Right lobe of liver (tissue), 6 donors: ENCODE results near the gene GATA2. TPM values are rescaled to one million over a fixed set of nuclear protein-coding genes. Genes with fewer than 3 reads are reported as not detected.

Experiments used
- ATAC-seq, 4 donors: fragments of 200-7000 bp; cut with Tn5 transposase; one replicate each; pipeline ENCODE4 v1.9.1; 2020; ENCODE audit warnings: mild to moderate bottlenecking in 4 of 4, moderate library complexity in 4 of 4
- DNase-seq, 3 donors: peaks; one replicate each; pipeline ENCODE4 v3.0.0-alpha.2; 2020
- H3K27ac ChIP-seq, 3 donors: fragments of 200-600 bp; one replicate each; pipeline ENCODE4 v1.8.0; 2022
- H3K27me3 ChIP-seq, 2 donors: fragments of 200-600 bp; one replicate each; pipeline ENCODE4 v1.8.0; 2022
- H3K36me3 ChIP-seq, 4 donors: fragments of 200-600 bp; sonication (generic) in 1 of 4; one replicate each; pipeline versions ENCODE4 v1.5.1 to v1.8.0; 2017 to 2022; ENCODE audit warnings: control low read depth in 1 of 4
- H3K4me1 ChIP-seq, 4 donors: fragments of 200-600 bp; sonication (generic) in 1 of 4; one replicate each; pipeline versions ENCODE4 v1.5.1 to v1.8.0; 2017 to 2022; ENCODE audit warnings: control low read depth in 1 of 4
- H3K4me3 ChIP-seq, 3 donors: fragments of 200-600 bp; one replicate each; pipeline ENCODE4 v1.8.0; 2022
- H3K9me3 ChIP-seq, 4 donors: fragments of 200-600 bp; sonication (generic) in 1 of 4; one replicate each; pipeline versions ENCODE4 v1.5.1 to v1.8.0; 2017 to 2022; ENCODE audit warnings: control low read depth in 1 of 4
- POLR2A ChIP-seq: fragments of 450-650 bp; IDR thresholded peaks from one replicate; pipeline ENCODE4 v1.6.1; 2017; ENCODE audit warnings: antibody characterized with exemption, mild to moderate bottlenecking
- WGBS: methylation state at CpG from one replicate; pipeline ENCODE4 v1.1.6; 2018; ENCODE audit warnings: low coverage, low lambda C conversion rate; ENCODE audit not compliant: insufficient coverage; ENCODE audit errors: missing lambda C conversion rate; 5-methylcytosine and 5-hydroxymethylcytosine counted together
- intact Hi-C, 2 donors: fragments of 100-400 bp; cut with DNase I; formaldehyde crosslinking; loops; one replicate each; pipeline versions ENCODE4 v1.11.2 to v1.14.1; 2022
- total RNA-seq, 6 experiments: library from RNA; depleted of rRNA in 2 of 6; stranded (reverse); fragments of >200 nt in 2 of 6; fragmentation: NEBNext Ultra II Directional in 3 of 6; extraction: Animal tissue kit (Norgen Biotek cat#: 25700) in 3 of 6; gene quantifications; one replicate each; pipeline versions ENCODE4 v1.1.0 to v1.2.4, GENCODE V29; 2016 to 2023
- TF ChIP-seq, protein P1 (sequence below), 4 donors: fragments of 200-600 bp in 3 of 4; fragments of 450-650 bp in 1 of 4; IDR thresholded peaks; one replicate each; pipeline versions ENCODE4 v1.5.1 to v1.8.0; 2016 to 2022; ENCODE audit warnings: antibody characterized with exemption in 4 of 4, mild to moderate bottlenecking in 2 of 4
- donor health status: DM: no; HTN: yes; CAD: no.
- donor health status: DM: no; HTN: no; CAD: no.
- donor health status: DM: no; HTN: no; CAD: no.
- donor health status: DM: no; HTN: yes; CAD: no.
- donor health status: DM: no; HTN: yes; CAD: no.

GATA2 gene
- total RNA-seq, 6 experiments from 2014 or later = 0.60 to 1.3 (median 0.76) TPM

- H3K9me3 ChIP-seq = no peaks in the 10 kb centered on the region
- ATAC-seq = no peak
- no peak for TF ChIP-seq POLR2A
- TF ChIP-seq, protein P1, sequence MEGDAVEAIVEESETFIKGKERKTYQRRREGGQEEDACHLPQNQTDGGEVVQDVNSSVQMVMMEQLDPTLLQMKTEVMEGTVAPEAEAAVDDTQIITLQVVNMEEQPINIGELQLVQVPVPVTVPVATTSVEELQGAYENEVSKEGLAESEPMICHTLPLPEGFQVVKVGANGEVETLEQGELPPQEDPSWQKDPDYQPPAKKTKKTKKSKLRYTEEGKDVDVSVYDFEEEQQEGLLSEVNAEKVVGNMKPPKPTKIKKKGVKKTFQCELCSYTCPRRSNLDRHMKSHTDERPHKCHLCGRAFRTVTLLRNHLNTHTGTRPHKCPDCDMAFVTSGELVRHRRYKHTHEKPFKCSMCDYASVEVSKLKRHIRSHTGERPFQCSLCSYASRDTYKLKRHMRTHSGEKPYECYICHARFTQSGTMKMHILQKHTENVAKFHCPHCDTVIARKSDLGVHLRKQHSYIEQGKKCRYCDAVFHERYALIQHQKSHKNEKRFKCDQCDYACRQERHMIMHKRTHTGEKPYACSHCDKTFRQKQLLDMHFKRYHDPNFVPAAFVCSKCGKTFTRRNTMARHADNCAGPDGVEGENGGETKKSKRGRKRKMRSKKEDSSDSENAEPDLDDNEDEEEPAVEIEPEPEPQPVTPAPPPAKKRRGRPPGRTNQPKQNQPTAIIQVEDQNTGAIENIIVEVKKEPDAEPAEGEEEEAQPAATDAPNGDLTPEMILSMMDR (IDR thresholded peaks at IDR 0.05) = no peak
- no peaks in the 10 kb centered on the region for H3K36me3 ChIP-seq
- whole genome bisulfite sequencing = 6% methylated on average over 9 of the region's 10 CpGs
- H3K4me3 ChIP-seq = no peak overlapping the region
- no peak overlapping the region for H3K27ac ChIP-seq
- DNase-seq = no peak
- intact Hi-C loops = loop anchor here in 1 of 2 donors (10.0 kb wide), 1 partner anchor 416 kb away; no protein-coding TSS in a partner anchor
- peaks cover 25 to 73% of the 10 kb centered on the region in 2 donors for H3K27me3 ChIP-seq
- peaks cover 0 to 53% (median 5%) of the 10 kb centered on the region in 4 donors for H3K4me1 ChIP-seq
These were observed 2.4 kb downstream of the GATA2 start for GRCh38 chr3:128490650-128490914.

DNA sequence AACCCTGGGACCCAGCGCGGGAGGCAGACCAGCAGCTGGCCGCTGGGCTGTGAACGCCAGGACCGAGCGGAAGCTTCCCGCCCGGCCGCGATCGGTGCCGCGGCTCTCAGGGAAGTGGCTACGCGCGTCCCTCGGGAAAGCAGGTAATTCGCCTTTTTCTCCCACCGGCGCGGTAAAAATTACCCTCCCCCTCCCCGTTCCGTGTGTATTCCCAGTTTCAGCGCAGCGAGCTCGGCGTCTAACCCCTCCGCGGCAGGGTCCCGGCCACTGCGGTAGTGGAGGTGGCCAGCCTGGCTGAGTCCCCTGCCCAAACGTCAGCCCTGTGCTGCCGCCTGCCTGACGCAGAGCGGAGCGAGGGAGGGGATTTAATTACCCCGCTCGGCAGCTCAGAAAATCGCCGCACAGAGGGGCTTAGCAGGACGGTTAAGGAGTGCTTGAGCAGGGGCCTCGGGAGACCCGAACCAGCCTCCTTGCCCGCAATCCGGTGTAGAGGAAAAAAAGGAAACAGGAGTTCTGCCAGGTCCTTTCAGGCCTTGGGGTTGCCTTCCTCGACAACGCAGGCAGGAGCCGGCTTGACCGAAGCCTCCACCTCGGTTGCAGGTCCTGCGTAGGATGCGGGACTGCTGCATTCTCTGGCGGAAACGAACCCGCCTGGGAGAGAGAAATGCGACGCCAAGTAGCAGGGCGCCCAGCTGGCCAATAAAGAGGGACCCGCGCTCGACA is 2.9 kb downstream of the GATA2 start:
- Histone ChIP-seq H3K4me1 (peaks cover 0 to 53% (median 5%) of the 10 kb centered on the region in 4 donors), H3K27ac (no peak overlapping the region), H3K9me3 (no peaks in the 10 kb centered on the region), H3K36me3 (no peaks in the 10 kb centered on the region), H3K4me3 (peak overlapping the region; percentile 32 to 47 (median 38)), H3K27me3 (peaks cover 25 to 74% of the 10 kb centered on the region in 2 donors)
- TF ChIP-seq POLR2A = no peak
- TF ChIP-seq, protein P1 (IDR thresholded peaks at IDR 0.05) = no peak
- intact Hi-C loops = loop anchor here in 1 of 2 donors (10.0 kb wide), 1 partner anchor 415 kb away; no protein-coding TSS in a partner anchor
- DNase-seq = peak; percentile 29 to 56 (median 46)
- ATAC-seq = peak; percentile 30 to 48 (median 42)
- WGBS = 0% methylated on average over 7 of the region's 61 CpGs

DNA sequence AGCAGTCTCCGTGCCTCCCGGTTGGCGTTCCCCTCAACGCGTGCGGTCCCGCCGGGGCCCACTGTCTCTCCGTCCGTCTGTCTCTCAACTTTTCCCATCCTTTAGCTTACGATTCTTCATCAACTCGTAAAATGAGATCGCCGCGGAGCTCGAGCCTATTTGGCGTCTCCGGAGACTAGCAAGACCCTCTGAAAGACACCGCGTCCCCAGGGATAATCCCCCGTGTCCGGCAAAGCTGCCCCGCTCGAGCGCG is 3.4 kb downstream of the GATA2 start:
- peak overlapping the region in 1 of 3 donors; percentile 4 for H3K27ac ChIP-seq
- H3K4me1 ChIP-seq = peaks cover 0 to 53% (median 5%) of the 10 kb centered on the region in 4 donors
- H3K27me3 ChIP-seq = peaks cover 25 to 74% of the 10 kb centered on the region in 2 donors
- H3K36me3 ChIP-seq = no peaks in the 10 kb centered on the region
- H3K9me3 ChIP-seq = no peaks in the 10 kb centered on the region
- no peak for TF ChIP-seq POLR2A
- TF ChIP-seq, protein P1 (IDR thresholded peaks at IDR 0.05) = no peak
- WGBS = 2% methylated on average over 20 of the region's 26 CpGs
- ATAC-seq (no peak), DNase-seq (no peak)
- H3K4me3 ChIP-seq = peak overlapping the region; percentile 32 to 47 (median 38)
- intact Hi-C loops = no loop called here

DNA sequence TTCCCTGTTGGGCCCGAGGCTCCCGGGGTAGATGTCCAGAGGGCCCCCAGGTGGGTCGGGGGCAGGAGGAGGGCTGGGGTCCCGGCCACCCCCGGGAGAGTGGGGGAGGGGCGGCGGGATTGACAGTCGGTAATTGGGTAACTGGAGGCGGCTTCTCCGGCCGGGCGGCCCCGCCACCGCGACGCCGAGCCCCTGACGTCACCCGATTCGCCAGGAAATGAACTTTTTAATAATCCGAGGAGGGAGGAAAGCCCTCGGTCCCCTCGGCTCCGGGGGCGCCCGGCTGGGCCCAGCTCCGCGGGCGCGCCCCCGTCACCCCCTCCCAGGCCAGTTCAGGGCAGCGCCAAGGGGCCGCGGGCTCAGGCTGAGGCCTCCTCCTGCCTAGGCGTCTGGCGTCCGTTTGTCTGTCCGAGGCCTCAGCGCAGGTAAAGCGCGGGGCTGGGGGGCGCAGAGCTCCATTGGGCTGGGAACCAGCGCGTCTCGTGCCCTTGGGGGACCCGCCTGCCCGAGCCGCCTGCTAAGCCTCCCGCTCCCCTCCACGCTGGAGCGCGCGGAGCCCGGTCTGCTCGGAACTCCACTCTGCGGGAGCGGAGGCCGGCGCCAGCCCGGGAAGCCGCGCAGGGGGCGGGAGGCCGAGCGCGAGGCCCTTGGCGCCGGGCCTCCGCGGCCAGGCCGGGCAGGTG is 3.9 kb downstream of the GATA2 start:
- TF ChIP-seq POLR2A = no peak
- TF ChIP-seq, protein P1 (IDR thresholded peaks at IDR 0.05) = no peak
- Histone ChIP-seq H3K27ac (peak overlapping the region; percentile 4 to 43 (median 10)), H3K36me3 (no peaks in the 10 kb centered on the region), H3K27me3 (peaks cover 25 to 74% of the 10 kb centered on the region in 2 donors), H3K4me1 (peaks cover 0 to 53% (median 5%) of the 10 kb centered on the region in 4 donors), H3K9me3 (no peaks in the 10 kb centered on the region), H3K4me3 (peak overlapping the region; percentile 32 to 47 (median 38))
- 0% methylated on average over 3 of the region's 71 CpGs for WGBS
- intact Hi-C loops = no loop called here
- DNase-seq = peak in 2 of 3 donors; percentile 52 to 68
- ATAC-seq = peak; percentile 20 to 40 (median 32)
